ENCODE data around the gene AOC1. TPM values are rescaled to one million over a fixed set of nuclear protein-coding genes. Genes with fewer than 3 reads are reported as not detected.

AOC1 gene
- 1 to 10 TPM in 2 of 4 donors, under 1 TPM in 2; 0.26 to 4.4 (median 1.4) TPM for total RNA-seq

DNA sequence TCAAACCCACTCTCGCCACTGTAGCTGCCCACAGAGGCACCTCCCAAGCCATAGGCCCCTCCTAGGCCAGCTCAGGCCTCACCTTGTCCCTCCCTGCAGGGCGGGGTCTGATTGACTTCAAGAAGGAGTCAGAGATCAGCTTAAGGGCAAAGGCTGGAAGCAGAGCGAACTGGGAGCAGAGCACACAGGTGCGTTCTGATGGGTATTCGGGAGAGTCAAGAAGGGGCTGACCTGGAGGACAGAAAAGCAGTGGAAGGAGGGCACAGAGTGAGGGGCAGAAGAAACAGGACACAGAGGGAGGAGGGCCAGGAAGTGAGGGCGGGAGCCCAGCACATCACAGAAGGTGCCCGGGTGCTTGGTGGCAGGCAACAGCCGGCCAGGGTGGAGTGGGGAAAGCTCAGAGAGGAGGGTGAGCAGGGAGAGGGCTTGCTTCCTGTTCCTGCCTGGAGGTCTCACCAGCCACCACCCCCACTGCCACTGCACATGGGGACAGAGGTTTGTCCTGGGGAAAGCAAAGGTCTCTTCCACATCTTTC, at the start of gene AOC1:
AOC1 (plus strand) TSS at position 147 of the 535 bp plus-strand sequence. CDS start 3,954 bp downstream, outside the sequence.
- no peak for DNase-seq
- Histone ChIP-seq H3K27ac (no peak within 1 kb of the TSS), H3K27me3 (peaks cover 0 to 52% (median 0%) of the 10 kb centered on the region in 4 donors), H3K4me3 (no peak within 1 kb of the TSS), H3K36me3 (no peaks in the 10 kb centered on the region), H3K4me1 (no peaks in the 10 kb centered on the region), H3K9me3 (no peaks in the 10 kb centered on the region)
- intact Hi-C loops (cut with DNase I): no loop called here
- 29 to 42% methylated on average over 4 to 6 of the region's 8 CpGs for WGBS, 2 donors
- TF ChIP-seq, protein P1, sequence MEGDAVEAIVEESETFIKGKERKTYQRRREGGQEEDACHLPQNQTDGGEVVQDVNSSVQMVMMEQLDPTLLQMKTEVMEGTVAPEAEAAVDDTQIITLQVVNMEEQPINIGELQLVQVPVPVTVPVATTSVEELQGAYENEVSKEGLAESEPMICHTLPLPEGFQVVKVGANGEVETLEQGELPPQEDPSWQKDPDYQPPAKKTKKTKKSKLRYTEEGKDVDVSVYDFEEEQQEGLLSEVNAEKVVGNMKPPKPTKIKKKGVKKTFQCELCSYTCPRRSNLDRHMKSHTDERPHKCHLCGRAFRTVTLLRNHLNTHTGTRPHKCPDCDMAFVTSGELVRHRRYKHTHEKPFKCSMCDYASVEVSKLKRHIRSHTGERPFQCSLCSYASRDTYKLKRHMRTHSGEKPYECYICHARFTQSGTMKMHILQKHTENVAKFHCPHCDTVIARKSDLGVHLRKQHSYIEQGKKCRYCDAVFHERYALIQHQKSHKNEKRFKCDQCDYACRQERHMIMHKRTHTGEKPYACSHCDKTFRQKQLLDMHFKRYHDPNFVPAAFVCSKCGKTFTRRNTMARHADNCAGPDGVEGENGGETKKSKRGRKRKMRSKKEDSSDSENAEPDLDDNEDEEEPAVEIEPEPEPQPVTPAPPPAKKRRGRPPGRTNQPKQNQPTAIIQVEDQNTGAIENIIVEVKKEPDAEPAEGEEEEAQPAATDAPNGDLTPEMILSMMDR (IDR thresholded peaks at IDR 0.05): no peak
- no peak for TF ChIP-seq POLR2A (IDR thresholded peaks at IDR 0.05)

- intact Hi-C loops (cut with DNase I): no loop called here
- H3K36me3 ChIP-seq: peaks cover 0 to 30% (median 0%) of the 10 kb centered on the region in 3 donors
- 61 to 67% methylated on average over 7 to 10 of the region's 10 CpGs for WGBS, 2 donors
- H3K4me1 ChIP-seq: peaks cover 0 to 29% (median 0%) of the 10 kb centered on the region in 3 donors
- no peak overlapping the region for H3K4me3 ChIP-seq
- no peak overlapping the region for H3K27ac ChIP-seq
- peaks cover 0 to 14% (median 0%) of the 10 kb centered on the region in 3 donors for H3K9me3 ChIP-seq
- peaks cover 0 to 68% (median 6%) of the 10 kb centered on the region in 4 donors for H3K27me3 ChIP-seq
- no peak for DNase-seq
- TF ChIP-seq POLR2A (IDR thresholded peaks at IDR 0.05): no peak
- TF ChIP-seq, protein P1 (IDR thresholded peaks at IDR 0.05): no peak
Observed at GRCh38 chr7:150803161-150803860, 49.0 kb upstream of the AOC1 start.

DNA sequence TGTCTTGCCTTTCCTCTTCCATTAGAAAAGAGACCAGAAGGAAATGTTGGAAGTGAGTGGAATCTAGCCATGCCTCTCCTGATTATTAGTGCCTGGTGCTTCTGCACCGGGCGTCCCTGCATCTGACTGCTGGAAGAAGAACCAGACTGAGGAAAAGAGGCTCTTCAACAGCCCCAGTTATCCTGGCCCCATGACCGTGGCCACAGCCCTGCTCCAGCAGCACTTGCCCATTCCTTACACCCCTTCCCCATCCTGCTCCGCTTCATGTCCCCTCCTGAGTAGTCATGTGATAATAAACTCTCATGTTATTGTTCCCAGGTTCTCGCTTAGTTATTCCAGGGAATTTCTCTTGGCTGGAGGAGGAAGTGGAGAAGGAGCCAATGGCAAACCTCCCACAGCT, 47.5 kb upstream of the AOC1 start:
- peaks cover 0 to 25% (median 0%) of the 10 kb centered on the region in 3 donors for H3K4me1 ChIP-seq
- no peak for TF ChIP-seq POLR2A (IDR thresholded peaks at IDR 0.05)
- TF ChIP-seq, protein P1 (IDR thresholded peaks at IDR 0.05): no peak
- WGBS, 2 donors: 77 to 87% methylated on average over 5 of the region's 5 CpGs
- no peak overlapping the region for H3K4me3 ChIP-seq
- no peak overlapping the region for H3K27ac ChIP-seq
- peaks cover 0 to 14% (median 0%) of the 10 kb centered on the region in 3 donors for H3K9me3 ChIP-seq
- intact Hi-C loops (cut with DNase I): no loop called here
- H3K36me3 ChIP-seq: peaks cover 0 to 30% (median 0%) of the 10 kb centered on the region in 3 donors
- peaks cover 0 to 53% (median 6%) of the 10 kb centered on the region in 4 donors for H3K27me3 ChIP-seq
- DNase-seq: no peak

DNA sequence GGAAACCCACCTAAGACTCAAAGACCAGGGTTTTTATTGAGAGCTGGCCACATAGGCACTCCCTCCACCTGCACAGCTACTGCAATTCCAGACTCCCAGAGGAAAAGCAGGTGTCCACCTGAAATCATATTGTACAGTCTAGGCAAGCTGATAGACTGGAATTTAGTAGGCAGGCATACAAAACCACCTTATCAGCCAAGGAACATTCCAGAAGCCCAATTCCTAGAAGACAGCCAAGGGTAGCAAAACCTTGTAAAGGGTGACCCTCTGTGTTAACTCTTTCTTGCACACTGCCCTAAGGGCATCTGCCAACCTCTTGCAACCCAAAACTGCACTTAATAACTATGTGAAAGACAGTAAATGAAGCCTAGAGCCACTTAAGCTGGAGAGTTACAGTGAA, 46.5 kb upstream of the AOC1 start:
- TF ChIP-seq, protein P1 (IDR thresholded peaks at IDR 0.05): no peak
- TF ChIP-seq POLR2A (IDR thresholded peaks at IDR 0.05): no peak
- DNase-seq: no peak
- intact Hi-C loops (cut with DNase I): no loop called here

DNA sequence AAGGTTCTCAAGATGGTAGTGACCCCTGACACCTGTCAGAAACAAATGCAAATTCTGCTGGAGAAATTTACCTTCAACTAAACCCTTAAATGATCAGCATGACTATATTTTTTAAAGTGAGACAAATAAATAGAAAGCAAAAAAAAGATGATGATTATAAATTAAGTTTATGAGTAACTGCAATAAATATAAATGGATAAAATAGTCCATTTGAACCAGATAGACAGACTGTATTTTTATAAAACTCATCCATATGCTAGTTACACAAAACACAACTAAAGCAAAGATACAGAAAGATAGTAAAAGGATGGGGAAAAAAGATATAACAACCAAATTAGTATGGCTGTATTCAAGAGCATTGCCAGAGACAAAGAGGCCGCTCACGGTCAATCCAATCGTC, 45.9 kb upstream of the AOC1 start:
- no peak for TF ChIP-seq POLR2A (IDR thresholded peaks at IDR 0.05)
- TF ChIP-seq, protein P1 (IDR thresholded peaks at IDR 0.05): no peak
- Histone ChIP-seq H3K36me3 (peaks cover 0 to 30% (median 0%) of the 10 kb centered on the region in 3 donors), H3K27me3 (peaks cover 0 to 36% (median 0%) of the 10 kb centered on the region in 4 donors), H3K4me1 (peaks cover 0 to 8% (median 0%) of the 10 kb centered on the region in 3 donors), H3K9me3 (peaks cover 0 to 14% (median 0%) of the 10 kb centered on the region in 3 donors), H3K27ac (no peak overlapping the region), H3K4me3 (no peak overlapping the region)
- DNase-seq: no peak
- WGBS, 2 donors: 86 to 92% methylated on average over 3 of the region's 3 CpGs
- intact Hi-C loops (cut with DNase I): no loop called here

More for the DNA sequence above, 46.5 kb upstream of the AOC1 start:
- no peak overlapping the region for H3K4me3 ChIP-seq
- no peak overlapping the region for H3K27ac ChIP-seq
- peaks cover 0 to 30% (median 0%) of the 10 kb centered on the region in 3 donors for H3K36me3 ChIP-seq
- peaks cover 0 to 14% (median 0%) of the 10 kb centered on the region in 3 donors for H3K4me1 ChIP-seq
- peaks cover 0 to 42% (median under 1%) of the 10 kb centered on the region in 4 donors for H3K27me3 ChIP-seq
- peaks cover 0 to 14% (median 0%) of the 10 kb centered on the region in 3 donors for H3K9me3 ChIP-seq
